ENCODE data around the gene ZFP1.

GRCh38 chr16:75099738-75100602 lies 48.4 kb upstream of the ZFP1 start:
- TF ChIP-seq CTCF (IDR thresholded peaks at IDR 0.05) (no peak), POLR2AphosphoS5 (IDR thresholded peaks at IDR 0.05) (no peak)

Measured in breast epithelium (tissue), 3 donors.